Measurements from ENCODE around the gene CARS2.
"Not testable (repeated sequence)": the region's sequence is repeated elsewhere in the genome, so short reads cannot be mapped to it uniquely, and the experiment has no call there.

The CARS2 gene

DNA sequence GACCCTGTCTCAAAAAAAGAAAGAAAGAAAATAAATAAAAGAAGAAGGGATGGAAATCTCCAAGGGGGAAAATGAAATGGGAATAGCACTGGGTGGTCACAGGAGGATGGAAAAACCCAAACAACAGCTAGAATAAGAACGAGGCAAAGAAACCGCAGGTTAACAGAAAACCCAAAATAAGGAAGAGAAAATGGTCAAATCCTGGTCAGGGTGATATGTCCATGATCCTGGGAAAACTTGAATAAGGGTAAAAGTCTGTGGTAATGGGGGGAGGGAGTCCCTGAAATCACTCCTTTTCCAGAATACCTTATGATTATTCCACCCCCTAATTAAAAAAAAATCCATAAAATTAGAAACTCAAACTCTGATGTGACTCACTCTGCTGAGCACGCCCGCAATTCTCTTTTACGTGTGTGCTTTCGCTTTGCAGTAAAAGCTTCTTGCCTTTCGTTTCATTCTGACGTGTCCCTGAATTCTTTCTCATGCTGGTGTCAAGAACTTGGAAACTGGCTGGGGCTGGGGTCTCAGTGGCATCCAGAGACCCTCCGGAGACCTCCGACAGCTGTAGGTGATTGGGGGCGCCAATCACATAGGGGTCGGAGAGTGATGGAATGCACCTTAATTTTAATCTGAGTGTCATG lies 94.8 kb downstream of the CARS2 start:
- DNase-seq, result no peak

DNA sequence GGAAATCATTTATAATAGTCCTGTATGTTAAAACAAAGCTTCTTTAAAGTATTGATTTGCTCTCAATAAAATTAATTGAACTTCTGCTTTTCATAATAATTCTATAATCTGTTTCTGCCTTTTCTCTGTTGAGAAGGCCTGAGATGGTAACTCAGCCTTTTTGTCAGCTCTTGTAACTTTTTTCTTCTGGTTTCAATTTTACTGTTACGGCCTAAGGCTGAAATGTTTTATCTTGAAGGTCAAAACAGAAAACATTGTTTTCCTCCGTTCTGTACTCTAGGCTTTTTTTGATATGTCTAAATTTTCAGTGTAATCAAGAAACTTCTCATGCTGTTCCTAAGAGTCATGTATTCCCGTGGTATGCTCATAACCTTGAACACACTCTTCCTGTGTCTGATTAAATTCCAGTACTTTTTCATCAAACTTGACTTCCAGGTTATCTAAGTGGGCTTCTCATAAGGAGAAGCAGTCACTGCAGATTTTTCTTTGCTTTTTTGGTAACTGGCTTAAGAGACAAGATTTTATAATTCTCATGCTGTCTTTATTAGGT lies 98.2 kb downstream of the CARS2 start:
- no peak for DNase-seq

DNA sequence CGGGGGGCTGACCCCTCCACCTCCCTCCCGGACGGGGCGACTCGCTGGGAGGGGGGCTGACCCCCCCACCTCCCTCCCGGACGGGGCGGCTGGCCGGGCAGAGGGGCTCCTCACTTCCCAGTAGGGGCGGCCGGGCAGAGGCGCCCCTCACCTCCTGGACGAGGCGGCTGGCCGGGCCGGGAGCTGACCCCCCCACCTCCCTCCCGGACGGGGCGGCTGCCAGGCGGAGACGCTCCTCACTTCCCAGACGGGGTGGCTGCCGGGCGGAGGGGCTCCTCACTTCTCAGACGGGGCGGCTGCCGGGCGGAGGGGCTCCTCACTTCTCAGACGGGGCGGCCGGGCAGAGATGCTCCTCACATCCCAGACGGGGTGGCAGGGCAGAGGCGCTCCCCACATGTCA lies 99.6 kb downstream of the CARS2 start:
- DNase-seq, result not testable (repeated sequence)

DNA sequence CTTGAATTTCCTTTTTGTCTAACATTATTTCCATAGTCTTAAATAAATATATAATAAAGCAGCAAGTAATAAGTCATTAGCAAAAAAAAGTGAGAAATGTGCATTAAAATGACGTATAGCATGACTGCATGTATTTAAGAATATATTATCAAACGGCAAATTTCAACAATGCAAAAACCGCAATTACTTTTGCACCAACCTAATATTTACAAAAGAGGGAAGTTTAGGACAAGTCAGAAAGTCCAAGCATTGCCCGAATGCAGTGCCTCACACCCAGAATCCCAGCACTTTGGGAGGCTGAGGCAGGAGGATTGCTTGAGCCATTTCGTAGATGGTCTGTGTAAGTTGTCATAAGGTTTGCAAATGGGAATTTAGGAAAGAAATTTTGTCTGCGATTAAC lies 100.8 kb downstream of the CARS2 start:
- no peak for DNase-seq

DNA sequence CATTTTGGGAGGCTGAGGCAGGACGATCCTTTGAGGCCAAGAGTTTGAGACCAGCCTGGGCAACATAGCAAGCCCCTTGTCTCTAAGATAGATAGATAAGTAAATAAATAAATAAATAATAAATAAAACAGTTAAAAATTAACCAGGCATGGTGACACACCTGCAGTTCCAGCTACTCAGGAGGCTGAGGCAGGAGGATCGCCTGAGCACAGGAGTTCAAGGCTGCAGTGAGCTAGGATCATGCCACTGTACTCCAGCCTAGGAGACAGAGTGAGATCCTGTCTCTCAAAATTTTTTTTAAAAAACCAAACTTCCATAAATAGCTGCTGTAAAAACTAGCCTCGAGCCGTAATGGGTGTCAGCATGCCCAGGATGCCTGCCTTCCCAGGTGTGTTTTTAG lies 104.9 kb downstream of the CARS2 start:
- no peak for DNase-seq

DNA sequence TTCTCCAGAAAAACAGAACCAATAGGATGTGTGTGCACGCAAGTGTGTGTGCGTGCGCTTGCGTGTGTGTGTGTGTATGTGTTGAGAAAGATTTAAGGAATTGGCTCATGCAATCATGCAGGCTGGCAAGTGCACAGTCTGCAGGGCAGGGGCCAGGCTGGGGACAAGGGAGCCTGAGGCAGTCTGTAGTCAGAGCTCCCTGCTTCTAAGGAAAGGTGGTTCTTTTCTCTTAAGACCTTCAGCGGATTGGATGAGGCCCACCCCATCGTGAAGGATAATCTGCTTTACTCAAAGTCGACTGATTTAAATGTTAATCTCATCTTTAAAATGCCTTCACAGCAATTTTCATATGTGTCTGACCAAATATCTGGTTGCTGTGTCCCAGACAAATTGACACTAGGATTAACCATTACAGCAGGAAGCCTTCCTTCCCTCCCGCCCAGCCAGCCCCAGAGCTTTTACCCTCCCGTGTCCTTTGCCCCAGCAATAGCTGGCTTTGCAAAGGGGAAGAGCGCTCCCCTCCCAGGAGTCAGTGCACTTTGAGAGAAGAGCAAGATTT lies 105.6 kb downstream of the CARS2 start:
- DNase-seq, result no peak

DNA sequence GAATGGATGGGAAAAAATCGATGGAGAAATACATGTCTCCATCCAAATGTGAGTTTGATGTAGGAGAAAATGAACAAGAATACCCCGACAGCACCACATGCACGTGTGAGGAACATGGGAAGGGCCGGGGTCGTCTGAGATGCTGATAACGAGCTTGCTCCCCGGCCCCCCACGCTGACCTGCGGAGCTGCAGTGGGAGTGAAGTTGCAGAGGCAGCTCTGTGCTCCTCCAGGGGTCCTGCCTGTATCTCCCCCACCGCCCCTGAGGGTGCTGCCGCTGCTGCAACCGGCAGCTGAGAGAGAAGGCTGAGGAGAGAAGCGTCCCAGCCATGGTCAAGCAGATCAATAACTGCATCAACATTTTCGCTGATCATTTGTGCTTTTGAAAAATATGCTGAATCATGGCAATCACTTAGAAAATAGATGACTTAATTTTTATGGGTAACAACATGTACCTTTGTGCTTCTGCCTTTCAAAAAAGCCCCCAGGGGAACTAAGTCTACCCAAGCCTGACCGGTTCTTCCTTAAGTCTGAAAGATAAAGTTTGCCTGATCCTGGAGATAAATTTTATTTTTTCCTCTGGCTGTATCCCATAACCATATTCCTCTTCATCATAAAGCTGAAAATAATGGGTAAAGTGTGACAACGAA lies 108.8 kb downstream of the CARS2 start:
- DNase-seq, result no peak

DNA sequence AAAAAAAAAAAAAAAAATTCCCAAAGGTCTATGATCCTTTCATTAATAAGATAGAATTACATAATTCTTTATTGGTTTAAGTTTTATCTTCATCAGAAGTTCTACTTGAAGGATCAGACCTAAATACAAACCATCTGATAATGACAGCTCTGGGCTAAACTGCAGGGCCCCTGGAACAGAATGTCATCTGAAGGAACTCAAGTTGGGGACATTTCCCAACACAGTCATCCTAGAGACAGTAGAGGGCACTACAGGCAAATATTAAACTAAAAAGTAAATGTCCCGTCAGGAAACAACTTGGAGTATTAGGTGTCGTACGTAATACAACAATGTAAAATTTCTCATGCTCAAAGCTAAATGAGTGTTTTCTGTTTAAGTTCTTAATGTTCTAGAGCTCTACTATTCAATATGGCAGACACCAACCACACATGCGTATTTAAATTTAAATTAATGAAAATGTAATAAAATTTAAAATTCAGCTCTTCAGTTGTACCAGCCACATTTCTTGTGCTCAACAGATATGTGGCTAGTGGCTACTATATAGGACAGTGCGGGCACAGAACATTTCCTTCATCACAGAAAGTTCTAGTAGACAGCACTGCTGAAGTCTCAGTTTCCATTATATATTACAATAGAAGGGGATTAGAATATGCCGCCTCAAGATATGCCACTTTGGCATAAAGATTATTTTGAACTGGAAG lies 112.3 kb downstream of the CARS2 start:
- peak; percentile 21 for DNase-seq

DNA sequence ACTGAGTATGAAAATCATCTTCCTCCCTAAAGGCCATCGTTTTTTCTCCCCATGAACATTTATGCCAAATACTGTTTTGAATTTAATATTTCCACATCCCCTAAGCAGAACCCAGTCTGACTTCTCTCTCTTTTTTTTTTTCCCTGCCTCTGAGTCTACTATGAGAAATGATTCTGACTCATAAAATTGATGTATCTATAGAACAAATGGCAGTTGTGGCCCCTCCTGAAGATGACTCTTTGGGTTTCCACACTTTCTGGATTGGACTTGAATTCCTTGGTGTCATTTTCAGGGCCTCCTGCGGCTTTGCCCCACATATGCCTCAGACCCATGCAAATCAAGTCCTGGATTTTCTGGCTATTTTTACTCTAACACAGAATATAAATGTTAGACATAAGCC lies 113.3 kb downstream of the CARS2 start:
- no peak for DNase-seq

Measured in NCI-H1417 treated with DMSO at 0.1 percent for 48 hours (cell line).